ENCODE results near the gene B4GALNT3.

The B4GALNT3 gene

DNA sequence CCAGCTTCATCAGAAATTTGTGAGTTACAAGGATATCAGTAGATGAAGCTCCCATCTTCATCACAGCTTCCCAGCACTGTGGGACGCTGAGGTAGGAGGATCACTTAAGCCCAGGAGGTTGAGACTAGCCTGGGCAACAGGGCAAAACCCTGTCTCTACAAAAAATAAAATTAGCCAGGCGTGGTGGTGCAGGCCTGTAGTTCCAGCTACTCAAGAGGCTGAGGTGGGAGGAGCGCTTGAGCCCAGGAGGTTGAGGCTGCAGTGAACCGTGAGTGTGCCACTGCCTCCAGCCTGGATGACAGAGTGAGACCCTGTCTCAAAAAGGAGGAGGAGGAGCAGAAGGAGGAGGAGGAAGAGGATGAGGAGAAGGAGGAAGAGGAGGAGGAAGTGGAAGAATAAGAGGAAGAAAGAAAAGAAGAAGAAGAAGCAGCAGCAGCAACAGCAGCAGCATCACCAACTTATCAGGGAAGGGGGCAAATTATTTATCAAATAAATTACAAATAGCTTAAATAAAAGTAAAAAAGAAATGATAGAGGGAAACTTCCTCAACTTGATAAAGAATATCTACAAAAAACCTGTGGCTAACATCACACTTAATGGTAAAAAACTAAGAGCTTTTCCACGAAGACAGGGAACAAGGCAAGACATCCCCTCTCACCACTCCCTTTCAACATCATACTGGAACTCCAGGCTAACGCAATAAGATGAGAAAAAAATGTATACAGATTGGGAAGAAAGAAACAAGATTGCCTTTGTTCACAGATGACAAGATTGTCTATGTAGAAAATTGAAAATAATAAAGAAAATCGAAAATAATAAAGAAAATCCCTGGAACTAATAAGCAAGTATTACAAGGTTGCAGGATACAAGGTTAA, 133.9 kb downstream of the B4GALNT3 start:
- no peak for DNase-seq (ENCODE audit: low read depth)

DNA sequence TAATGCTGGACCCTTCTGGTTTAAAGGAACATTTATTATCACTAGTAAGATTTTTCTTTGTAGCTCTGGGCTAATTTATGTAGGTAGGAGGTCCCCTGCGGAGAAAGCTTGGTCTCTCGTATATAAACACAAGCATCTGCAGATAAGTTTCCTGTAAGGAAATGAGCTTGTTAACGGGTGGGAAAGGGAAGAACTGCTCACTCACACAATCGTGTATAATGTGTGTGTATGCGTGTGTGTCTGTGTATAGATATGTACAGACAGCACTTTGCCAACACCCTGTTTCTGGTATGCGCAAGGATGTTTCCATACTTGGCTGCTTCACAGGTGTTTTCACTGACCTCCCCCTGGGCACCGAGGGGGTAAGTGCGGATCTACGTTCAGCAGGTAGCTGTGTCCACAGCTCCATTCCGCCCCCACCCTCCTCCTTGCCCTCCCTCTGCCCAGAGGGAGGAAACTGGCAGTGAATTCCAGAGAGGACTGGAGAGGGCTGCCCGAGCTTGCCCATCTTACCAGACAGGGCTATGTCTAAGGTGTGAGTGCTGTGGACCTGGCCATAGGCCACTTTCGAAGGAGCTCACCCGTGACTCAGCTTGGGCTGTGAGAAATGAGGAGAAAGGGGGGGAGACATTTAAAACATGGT, 138.3 kb downstream of the B4GALNT3 start:
- DNase-seq (ENCODE audit: low read depth) = no peak

DNA sequence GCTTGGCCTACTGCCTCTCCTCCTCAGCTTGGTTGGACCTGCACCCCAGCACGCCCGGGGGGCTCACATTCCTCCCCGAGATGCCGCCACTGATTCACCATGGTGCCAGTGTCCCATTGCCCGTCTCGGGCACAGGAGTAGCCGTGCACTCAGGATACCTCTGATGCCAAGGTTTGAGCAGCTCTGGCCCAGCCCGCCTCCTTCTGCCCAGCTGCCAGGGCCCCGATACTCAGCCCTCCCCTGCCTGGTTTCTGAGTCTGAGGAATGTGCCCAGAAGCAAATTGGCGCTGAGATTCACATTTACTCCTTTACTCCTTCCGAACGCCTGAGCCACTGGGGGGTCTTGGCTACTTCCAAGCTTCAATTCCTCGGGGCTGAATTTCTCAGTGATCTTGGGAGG, 140.0 kb downstream of the B4GALNT3 start:
- no peak for DNase-seq (ENCODE audit: low read depth)

DNA sequence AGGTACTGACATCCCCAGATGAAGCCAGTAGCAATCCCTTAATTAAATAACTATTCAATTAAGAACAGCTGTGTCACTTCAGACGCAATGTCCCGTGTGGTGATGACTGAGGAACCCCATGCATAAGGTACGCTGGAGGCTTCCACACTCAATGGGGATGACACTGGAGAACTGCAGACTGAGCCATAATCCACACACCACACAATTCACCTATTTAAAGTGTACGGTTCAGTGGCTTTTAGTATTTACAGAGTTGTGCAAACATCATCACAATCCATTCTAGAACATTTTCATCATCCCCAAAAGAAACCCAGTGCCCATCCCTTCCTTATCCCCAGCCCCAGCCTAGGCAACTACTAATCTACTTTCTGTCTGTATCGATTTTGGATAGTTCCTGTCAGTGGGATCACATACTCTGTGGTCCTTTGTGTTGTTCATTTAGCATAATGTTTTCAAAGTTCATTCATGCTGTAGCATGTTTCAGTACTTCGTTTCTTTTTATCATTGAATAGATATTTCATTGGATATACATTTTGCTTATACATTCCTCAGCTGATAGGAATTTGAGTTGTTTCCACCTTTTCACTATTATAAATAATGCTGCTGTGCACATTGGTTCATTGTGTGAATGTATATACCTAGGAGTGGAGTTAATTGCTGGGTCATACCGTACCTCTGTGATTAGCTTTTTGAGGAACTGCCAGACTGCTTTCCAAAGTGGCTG, 142.4 kb downstream of the B4GALNT3 start:
- no peak for DNase-seq (ENCODE audit: low read depth)

DNA sequence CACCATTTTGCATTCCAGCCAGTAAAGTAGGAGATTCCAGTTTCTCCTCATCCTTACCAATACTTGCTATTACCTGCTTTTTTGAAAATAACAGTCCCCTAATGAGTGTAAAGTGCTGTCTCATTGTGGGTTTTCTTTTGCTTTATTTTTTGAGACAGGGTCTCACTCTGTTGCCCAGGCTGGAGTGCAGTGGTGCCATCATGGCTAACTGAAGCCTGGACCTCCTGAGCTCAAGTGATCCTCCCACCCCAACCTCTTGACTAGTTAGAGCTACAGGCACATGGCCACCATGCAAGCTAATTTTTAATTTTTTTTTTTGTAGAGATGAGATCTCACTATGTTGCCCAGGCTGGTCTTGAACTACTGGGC, 142.9 kb downstream of the B4GALNT3 start:
- DNase-seq (ENCODE audit: low read depth) = no peak

DNA sequence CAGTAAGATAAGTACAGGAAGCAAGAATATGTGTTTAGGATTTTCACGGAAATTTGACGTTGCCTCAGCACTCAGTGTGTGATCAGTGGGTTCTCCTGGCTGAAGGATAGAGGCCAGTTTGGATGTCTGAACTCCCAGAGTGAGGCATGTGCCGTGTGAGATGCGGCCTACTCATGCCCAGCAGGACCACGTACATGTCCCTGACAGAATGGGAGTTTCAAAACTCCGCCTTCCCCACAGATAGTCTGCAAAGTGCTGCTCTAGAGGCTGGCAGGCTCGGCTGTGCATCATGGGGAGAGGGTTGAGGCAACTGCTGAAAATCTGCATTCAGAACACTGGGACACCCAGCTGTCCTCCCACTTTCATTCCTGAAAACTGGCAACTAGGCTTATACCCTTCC, 145.2 kb downstream of the B4GALNT3 start:
- DNase-seq (ENCODE audit: low read depth) = no peak

DNA sequence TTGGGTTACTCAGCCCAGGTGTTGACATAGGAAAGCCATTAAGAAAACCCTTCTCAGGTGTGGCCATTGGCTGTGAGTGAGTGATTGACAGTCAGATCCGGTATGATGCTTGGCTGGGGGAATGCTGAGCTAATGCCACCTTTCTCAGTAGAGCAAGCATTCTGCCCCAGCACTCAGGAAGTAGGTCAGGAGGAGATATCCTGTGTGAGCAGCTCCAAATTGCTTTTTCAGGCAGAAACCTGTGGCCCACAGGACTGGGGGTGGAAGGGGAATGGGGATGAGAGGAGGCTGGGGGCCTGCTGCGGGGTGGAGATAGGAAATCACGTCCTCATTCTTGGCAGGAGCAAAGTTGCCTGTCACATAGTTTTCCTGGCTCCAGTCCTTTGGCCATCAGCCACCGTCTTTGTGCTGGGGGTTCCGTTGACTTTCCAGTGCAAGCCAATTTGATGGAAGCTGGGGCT, 147.8 kb downstream of the B4GALNT3 start:
- no peak for DNase-seq (ENCODE audit: low read depth)

DNA sequence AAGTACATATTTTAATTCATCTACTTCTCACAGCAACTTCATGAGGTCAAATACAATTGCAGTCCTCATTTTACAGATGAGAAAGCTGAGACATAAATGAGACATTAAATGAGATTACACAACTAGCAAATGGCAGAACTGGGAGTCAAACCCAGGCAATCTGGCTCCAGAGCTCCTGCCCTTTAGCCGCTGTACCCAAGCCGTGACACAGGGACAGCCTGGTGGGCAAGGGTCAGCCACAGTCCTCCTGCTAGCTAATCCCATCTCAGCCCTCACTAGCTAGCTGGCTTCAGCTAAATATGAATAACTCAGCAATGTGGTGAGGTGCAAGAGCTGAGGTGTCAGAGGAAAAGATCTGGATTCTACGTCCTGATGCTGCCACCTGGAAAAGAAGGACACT, 148.7 kb downstream of the B4GALNT3 start:
- no peak for DNase-seq (ENCODE audit: low read depth)

DNA sequence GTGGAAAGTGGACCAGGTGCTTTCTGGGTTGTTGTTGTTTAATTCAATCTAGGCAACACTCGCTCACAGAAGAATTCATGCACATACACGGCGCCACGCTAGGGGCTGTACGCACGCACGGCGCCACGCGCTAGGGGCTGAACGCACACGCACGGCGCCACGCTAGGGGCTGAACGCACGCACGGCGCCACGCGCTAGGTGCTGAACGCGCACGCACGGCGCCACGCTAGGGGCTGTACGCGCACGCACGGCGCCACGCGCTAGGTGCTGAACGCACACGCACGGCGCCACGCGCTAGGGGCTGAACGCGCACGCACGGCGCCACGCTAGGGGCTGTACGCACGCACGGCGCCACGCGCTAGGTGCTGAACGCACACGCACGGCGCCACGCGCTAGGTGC, 149.2 kb downstream of the B4GALNT3 start:
- DNase-seq (ENCODE audit: low read depth) = no peak

DNA sequence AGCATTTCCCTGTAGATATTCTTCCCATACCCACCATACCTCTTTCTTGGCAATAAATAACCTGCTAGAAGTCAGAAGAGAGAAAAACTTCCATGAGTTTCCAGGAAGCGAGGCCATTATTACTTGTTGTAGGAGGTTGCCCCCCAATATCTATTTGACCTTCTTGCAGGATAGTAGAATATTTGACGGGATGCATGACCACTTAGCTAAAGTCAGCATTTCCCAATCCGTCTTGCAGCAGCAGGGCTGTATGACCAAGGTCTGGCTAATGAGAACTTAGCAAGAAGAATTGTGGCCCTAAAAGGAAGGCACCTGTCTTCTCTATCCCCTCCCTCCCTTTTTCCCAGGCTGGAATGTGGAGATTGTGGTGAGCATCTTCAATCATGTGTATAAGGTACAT, 152.0 kb downstream of the B4GALNT3 start:
- DNase-seq (ENCODE audit: low read depth) = no peak

DNA sequence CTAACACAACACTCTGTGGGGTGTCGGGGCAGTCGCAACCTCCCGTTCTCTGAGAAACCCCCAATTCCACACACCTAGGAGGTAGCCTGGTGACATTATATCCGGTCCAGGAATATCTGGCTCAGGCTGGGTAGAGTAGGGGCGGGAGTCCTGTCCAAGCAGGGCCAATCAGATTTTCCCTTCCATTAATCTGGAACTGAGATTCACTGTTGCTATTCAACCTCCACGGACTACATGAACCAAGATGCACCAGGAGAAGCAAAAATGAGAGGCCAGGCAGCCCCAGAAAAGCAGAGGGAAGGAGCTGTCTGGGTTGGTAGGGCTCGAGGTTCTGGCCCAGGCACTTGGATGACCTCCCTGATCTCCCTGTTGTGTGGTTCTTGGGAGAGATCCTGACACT, 152.6 kb downstream of the B4GALNT3 start:
- DNase-seq (ENCODE audit: low read depth) = no peak

DNA sequence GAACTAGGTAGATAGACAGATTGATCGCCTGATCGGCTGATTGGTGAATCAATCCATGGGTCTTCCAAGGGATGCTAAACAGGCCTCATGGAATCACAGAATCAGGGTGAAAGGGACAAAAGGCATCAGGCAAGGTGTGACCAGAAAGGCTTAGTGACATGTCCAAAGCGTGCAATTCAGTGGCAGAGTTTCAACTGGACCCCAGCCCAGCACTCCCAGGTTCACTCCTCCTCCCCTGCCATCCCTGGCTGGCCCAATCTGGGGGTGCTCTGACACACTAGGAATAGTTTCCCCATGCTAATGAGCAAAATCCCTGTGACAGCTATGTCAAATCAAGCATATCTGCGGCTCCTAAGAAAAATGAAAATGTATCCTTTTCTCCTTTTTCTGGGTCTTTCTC, 153.1 kb downstream of the B4GALNT3 start:
- no peak for DNase-seq (ENCODE audit: low read depth)

All from stimulated activated CD8-positive, alpha-beta memory T cell treated with anti-CD3 and anti-CD28 coated beads, Interleukin-15, amount 100 ng/mL, for 24 hours (primary cell).